ENCODE data around the gene LSMEM2.

LSMEM2 gene

GRCh38 chr3:50325497-50326181 is 46.8 kb downstream of the LSMEM2 start:
- TF ChIP-seq CTCF (IDR thresholded peaks at IDR 0.05; ENCODE audit: low read depth, low read length), result no peak
- H3K4me3 ChIP-seq (ENCODE audit: low read depth, low read length), result no peak overlapping the region

DNA sequence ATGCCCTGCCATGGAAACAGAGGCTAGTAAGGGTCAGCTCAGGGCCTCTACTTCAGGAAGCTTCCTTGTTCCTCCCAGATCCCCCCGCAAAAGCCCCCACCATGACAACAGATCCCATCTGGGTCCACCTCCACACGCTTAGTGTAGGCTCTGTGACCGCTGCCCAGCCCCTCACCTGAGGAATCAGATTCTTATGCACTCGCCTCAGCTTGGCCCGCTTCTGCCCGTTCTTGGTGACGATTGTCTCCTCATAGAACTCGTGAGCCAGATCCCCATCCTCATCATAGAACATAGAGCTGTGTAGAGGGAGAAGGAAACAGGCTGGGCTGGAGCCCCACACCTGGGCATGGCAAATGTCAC is 47.3 kb downstream of the LSMEM2 start:
- TF ChIP-seq CTCF (IDR thresholded peaks at IDR 0.05; ENCODE audit: low read depth, low read length), result no peak
- no peak overlapping the region for H3K4me3 ChIP-seq (ENCODE audit: low read depth, low read length)

DNA sequence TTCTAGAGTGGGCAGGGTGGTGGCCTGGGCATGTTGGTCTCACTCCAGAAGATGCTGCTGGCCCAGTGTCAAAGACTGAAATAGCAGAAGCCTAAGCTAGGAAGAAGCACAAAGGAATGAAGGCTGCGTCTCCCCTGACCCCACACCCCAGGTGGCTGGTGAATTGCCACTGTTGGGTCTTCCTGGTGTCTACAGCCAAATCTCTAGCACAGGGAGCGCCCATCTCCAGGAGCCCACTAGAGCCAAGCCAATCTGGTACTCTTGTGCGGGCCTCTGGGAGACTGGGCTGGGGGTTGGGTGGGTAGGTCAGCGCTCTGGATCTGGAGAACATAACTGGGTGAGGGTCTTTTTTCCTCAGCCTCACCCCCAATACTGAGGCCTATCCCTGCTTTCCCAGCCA is 48.2 kb downstream of the LSMEM2 start:
- peak overlapping the region; percentile 94 for H3K4me3 ChIP-seq (ENCODE audit: low read depth, low read length)
- TF ChIP-seq CTCF (IDR thresholded peaks at IDR 0.05; ENCODE audit: low read depth, low read length), result no peak

DNA sequence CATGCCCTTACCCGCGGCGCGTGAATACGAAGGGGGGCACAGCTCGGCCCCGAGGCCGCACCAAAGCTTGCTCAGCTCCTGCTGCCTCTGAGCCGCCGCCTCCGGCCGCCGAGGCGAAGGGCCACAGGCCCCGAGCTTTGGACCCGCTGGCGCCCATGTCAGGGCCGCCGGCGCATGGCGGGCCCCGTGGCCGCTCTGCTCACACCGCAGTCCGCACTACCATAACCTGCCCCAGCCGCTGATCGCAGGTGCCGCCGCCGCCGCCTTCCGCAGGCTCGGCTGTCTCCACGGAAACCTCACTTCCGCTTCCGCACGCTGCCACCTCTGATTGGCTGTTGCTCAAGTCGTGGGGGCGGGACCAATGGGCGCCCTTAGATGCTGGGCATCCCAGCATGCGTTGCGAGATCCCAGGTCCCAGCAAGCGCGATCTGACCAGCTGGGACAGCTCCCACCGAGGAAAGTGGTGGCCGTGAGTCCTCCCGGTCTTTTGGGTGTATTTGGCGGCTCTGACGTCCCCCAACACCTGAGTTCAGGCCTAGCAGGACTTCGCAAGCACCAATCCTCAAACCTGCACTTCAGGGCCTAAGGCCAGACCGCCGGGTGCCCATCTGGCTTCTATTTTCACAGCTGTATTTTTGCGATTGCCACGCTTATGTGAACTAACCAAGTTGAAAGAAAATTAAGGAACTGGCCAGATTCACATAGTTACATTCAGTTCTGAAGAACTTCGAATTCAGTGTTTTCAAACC is 49.2 kb downstream of the LSMEM2 start, which contains the start of gene TUSC2:
Gene TUSC2, minus strand, starts transcription at position 281 of the 749 bp plus-strand sequence. Its CDS starts 124 bp downstream, at position 157.
- H3K4me3 ChIP-seq (ENCODE audit: low read depth, low read length), result peak within 1 kb of the TSS; percentile 94
- no peak for TF ChIP-seq CTCF (IDR thresholded peaks at IDR 0.05; ENCODE audit: low read depth, low read length)

DNA sequence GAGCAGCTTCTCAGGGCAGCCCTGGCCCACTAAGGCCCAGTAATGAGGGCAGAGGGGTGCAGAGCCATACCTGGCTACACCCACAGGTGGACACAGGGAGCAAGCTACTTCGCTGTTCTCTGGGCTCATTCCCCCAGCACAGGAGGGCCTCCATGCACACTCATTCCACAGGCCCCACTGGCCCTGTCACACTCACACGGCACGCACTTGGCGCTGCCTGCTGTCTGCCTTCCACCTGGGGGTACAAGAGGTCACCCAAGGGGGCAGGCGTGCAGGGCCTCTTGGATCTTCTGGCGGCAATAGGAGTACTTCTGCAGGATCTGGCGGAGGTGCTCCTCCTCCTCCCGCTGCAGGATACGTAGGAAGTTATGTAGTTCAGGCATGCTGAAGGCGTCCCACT is 51.4 kb downstream of the LSMEM2 start:
- no peak overlapping the region for H3K4me3 ChIP-seq (ENCODE audit: low read depth, low read length)
- no peak for TF ChIP-seq CTCF (IDR thresholded peaks at IDR 0.05; ENCODE audit: low read depth, low read length)

DNA sequence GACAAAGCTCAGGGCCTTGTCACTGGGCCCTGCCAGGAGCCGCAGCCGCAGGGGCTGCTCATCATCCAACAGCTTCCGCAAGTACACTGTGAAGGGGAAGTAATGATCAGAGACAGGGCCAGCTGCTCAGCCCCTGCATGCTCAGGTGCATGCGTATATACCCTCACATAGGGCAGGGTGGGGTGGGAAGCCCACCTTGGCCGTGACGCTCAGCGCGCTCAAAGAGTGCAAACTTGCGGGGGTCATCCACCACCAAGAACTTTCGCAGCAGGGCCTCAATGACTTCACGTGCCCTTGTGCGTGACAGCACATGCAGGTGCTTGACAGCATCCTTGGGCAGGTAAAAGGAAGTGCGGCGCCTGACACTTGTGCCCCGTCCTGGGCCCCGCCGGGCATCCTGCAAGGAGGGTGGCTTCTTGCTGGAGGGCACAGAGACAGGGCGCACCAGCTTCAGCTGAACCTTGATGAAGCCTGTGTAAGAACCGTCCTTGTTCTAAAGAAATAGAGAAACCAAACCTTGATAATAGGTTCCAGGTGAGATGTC is 52.5 kb downstream of the LSMEM2 start:
- H3K4me3 ChIP-seq (ENCODE audit: low read depth, low read length), result no peak overlapping the region
- TF ChIP-seq CTCF (IDR thresholded peaks at IDR 0.05; ENCODE audit: low read depth, low read length), result no peak

- no peak overlapping the region for H3K4me3 ChIP-seq (ENCODE audit: low read depth, low read length)
- no peak for TF ChIP-seq CTCF (IDR thresholded peaks at IDR 0.05; ENCODE audit: low read depth, low read length)
Measured at GRCh38 chr3:50333744-50334328, 54.9 kb downstream of the LSMEM2 start.

Measured in WI38 (cell line).